Activated CD8-positive, alpha-beta T cell treated with anti-CD3 and anti-CD28 coated beads for 36 hours (primary cell): Measurements from ENCODE around the gene CTSZ. TPM values are rescaled to one million over a fixed set of nuclear protein-coding genes. Genes with fewer than 3 reads are reported as not detected.
"Not testable (repeated sequence)": the region's sequence is repeated elsewhere in the genome, so short reads cannot be mapped to it uniquely, and the experiment has no call there.

Source experiments
- ATAC-seq: fragments of 200-7000 bp; cut with Tn5 transposase; one replicate; pipeline ENCODE4 v1.10.0; 2021; ENCODE audit warnings: mild to moderate bottlenecking, moderate library complexity
- CTCF ChIA-PET: fragments of 350-600 bp; sonication (Branson Sonifier 250); formaldehyde crosslinking; loops from one replicate; lab custom pipeline; 2021; ENCODE audit warnings: antibody characterized with exemption; lab: Charles Lee
- POLR2A ChIA-PET: fragments of 350-600 bp; sonication (Branson Sonifier 250); formaldehyde crosslinking; loops from one replicate; lab custom pipeline; 2021; ENCODE audit warnings: antibody characterized with exemption; lab: Charles Lee
- DNase-seq: peaks from one replicate; pipeline ENCODE4 v3.0.0-alpha.2; 2020
- H3K27ac Mint-ChIP-seq: one replicate; pipeline ENCODE4 v1.8.0; 2021; ENCODE audit warnings: mild to moderate bottlenecking, mixed read lengths
- H3K27me3 Mint-ChIP-seq: one replicate; pipeline ENCODE4 v1.8.0; 2021; ENCODE audit warnings: mixed read lengths
- H3K36me3 Mint-ChIP-seq: one replicate; pipeline ENCODE4 v1.8.0; 2021; ENCODE audit warnings: low read depth, mixed read lengths
- H3K4me1 Mint-ChIP-seq: one replicate; pipeline ENCODE4 v1.8.0; 2021; ENCODE audit warnings: low read depth, mixed read lengths
- H3K4me3 Mint-ChIP-seq: one replicate; pipeline ENCODE4 v1.8.0; 2021; ENCODE audit warnings: mild to moderate bottlenecking, moderate library complexity, mixed read lengths
- H3K9me3 Mint-ChIP-seq: one replicate; pipeline ENCODE4 v1.8.0; 2021; ENCODE audit warnings: mixed read lengths
- intact Hi-C: fragments of 100-400 bp; cut with micrococcal nuclease; formaldehyde crosslinking; loops from one replicate; pipeline ENCODE4 v1.10.0; 2022
- total RNA-seq, 2 experiments: library from RNA; stranded (reverse); gene quantifications; one replicate each; pipeline ENCODE4 v1.2.3, GENCODE V29; 2021
- TF ChIP-seq, protein P1 (sequence below): fragments of 200-600 bp; IDR thresholded peaks from one replicate; pipeline ENCODE4 v1.8.0; 2022; ENCODE audit warnings: antibody characterized with exemption, mild to moderate bottlenecking

CTSZ gene
- total RNA-seq, 2 experiments from 2014 or later = 17.9 to 18.4 TPM

DNA sequence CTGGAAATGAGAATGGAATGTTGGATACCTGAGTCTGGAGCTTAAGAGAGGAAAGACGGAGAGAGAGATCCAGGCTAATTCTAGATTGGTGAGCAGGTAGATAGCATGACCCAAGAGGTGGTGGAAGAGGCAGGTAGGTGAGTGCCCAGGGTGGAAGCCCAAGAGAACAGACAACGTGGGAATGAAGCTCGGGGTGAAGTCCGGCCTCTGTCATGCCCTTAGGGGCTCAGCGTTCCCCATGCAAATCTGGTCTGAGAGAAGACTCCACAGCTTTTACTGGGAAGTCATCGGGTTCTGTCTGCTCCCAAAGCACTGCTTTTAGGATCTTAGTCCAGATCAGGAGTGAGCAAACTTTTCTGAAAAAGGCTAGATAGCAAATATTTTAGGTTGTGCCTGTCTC, 22.4 kb downstream of the CTSZ start:
- Mint-ChIP-seq H3K36me3 (peaks cover 52% of the 10 kb centered on the region), H3K27me3 (no peaks in the 10 kb centered on the region), H3K4me1 (peaks cover 29% of the 10 kb centered on the region), H3K27ac (peak overlapping the region; percentile 59), H3K9me3 (no peaks in the 10 kb centered on the region), H3K4me3 (no peak overlapping the region)
- intact Hi-C loops = loop anchor here (5.0 kb wide), 1 partner anchor 92 kb away; no protein-coding TSS in a partner anchor
- ChIA-PET CTCF (no interaction called here), POLR2A (interaction anchor here (1.1 to 3.0 kb wide), 5 partner anchors 10 to 334 kb away, joined by 3 to 13 read pairs (median 4); partner anchors contain the start of genes ATP5F1E and STX16)
- TF ChIP-seq, protein P1, sequence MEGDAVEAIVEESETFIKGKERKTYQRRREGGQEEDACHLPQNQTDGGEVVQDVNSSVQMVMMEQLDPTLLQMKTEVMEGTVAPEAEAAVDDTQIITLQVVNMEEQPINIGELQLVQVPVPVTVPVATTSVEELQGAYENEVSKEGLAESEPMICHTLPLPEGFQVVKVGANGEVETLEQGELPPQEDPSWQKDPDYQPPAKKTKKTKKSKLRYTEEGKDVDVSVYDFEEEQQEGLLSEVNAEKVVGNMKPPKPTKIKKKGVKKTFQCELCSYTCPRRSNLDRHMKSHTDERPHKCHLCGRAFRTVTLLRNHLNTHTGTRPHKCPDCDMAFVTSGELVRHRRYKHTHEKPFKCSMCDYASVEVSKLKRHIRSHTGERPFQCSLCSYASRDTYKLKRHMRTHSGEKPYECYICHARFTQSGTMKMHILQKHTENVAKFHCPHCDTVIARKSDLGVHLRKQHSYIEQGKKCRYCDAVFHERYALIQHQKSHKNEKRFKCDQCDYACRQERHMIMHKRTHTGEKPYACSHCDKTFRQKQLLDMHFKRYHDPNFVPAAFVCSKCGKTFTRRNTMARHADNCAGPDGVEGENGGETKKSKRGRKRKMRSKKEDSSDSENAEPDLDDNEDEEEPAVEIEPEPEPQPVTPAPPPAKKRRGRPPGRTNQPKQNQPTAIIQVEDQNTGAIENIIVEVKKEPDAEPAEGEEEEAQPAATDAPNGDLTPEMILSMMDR = no peak
- DNase-seq = no peak
- ATAC-seq = no peak

GRCh38 chr20:58983115-58983468, 24.0 kb downstream of the CTSZ start:
- CTCF ChIA-PET = interaction anchor here (1.5 kb wide), 1 partner anchor 13 kb away, joined by 4 read pairs; no protein-coding TSS in a partner anchor
- H3K27ac Mint-ChIP-seq, DNase-seq, H3K27me3 Mint-ChIP-seq, ATAC-seq, H3K9me3 Mint-ChIP-seq: not testable (repeated sequence)
- intact Hi-C loops = loop anchor here (5.0 kb wide), 1 partner anchor 91 kb away; no protein-coding TSS in a partner anchor
- H3K36me3 Mint-ChIP-seq = peaks cover 42% of the 10 kb centered on the region
- peak overlapping the region; percentile 94 for H3K4me3 Mint-ChIP-seq
- H3K4me1 Mint-ChIP-seq = peaks cover 29% of the 10 kb centered on the region
- POLR2A ChIA-PET = interaction anchor here (0.8 to 3.0 kb wide), 9 partner anchors 10 to 116 kb away, joined by 3 to 13 read pairs (median 5); partner anchors contain the start of gene ATP5F1E

- intact Hi-C loops = loop anchor here (5.0 kb wide), 1 partner anchor 90 kb away; no protein-coding TSS in a partner anchor
- H3K9me3 Mint-ChIP-seq = no peaks in the 10 kb centered on the region
- H3K27ac Mint-ChIP-seq = peak overlapping the region; percentile 93
- H3K4me1 Mint-ChIP-seq = peaks cover 29% of the 10 kb centered on the region
- ChIA-PET CTCF (interaction anchor here (1.1 to 1.9 kb wide), 5 partner anchors 12 to 49 kb away, joined by 3 to 5 read pairs (median 4); partner anchors contain the start of gene ATP5F1E), POLR2A (interaction anchor here (0.5 to 3.0 kb wide), 14 partner anchors 10 to 177 kb away, joined by 3 to 13 read pairs (median 4); partner anchors contain the start of gene ATP5F1E)
- TF ChIP-seq, protein P1 = no peak
- H3K4me3 Mint-ChIP-seq = peak overlapping the region; percentile 94
- ATAC-seq = peak; percentile 17
- H3K36me3 Mint-ChIP-seq = peaks cover 36% of the 10 kb centered on the region
- H3K27me3 Mint-ChIP-seq = no peaks in the 10 kb centered on the region
- DNase-seq = peak; percentile 31
These were observed 24.5 kb downstream of the CTSZ start for GRCh38 chr20:58982406-58983114.

DNA sequence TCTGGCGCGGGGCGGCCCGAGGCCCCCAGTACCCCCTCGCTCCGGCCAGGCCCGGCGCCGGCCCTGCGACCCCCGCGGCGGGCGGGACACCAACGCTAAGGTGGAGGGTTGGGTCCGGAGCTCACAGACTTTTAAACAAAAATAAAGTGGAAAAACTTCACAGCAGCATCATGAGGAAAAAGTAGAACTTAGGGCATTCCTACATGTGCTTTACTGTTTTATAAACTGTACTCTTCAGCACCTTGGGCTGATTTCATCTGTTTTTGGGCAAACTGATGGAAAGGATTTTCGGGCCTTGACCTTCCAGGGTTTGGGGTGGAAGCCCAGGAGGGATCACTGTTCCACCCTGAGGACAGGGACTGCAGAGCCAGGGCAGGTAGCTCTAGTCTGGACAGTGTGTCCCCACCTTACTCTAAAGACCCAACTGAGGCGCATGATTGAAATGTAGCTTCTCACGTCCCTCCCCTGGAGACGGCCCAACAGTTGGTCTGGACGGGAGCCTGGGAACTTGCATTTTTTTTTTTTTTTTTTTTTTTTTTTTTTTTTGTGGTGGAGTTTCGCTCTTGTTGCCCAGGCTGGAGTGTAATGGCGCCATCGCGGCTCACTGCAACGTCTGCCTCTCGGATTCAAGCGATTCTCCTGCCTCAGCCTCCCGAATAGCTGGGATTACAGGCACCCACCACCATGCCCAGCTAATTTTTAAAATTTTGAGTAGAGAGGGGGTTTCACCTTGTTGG, 25.3 kb downstream of the CTSZ start:
- no peaks in the 10 kb centered on the region for H3K9me3 Mint-ChIP-seq
- H3K27me3 Mint-ChIP-seq = no peaks in the 10 kb centered on the region
- DNase-seq = peak; percentile 22
- TF ChIP-seq, protein P1 = no peak
- CTCF ChIA-PET = interaction anchor here (1.1 to 1.9 kb wide), 4 partner anchors 12 to 50 kb away, joined by 3 to 5 read pairs (median 4); partner anchors contain the start of gene ATP5F1E
- H3K36me3 Mint-ChIP-seq = peaks cover 29% of the 10 kb centered on the region
- intact Hi-C loops = loop anchor here (5.0 kb wide), 1 partner anchor 89 kb away; no protein-coding TSS in a partner anchor
- peaks cover 29% of the 10 kb centered on the region for H3K4me1 Mint-ChIP-seq
- peak overlapping the region; percentile 93 for H3K27ac Mint-ChIP-seq
- H3K4me3 Mint-ChIP-seq = peak overlapping the region; percentile 94
- POLR2A ChIA-PET = interaction anchor here (0.5 to 3.0 kb wide), 15 partner anchors 9 to 285 kb away, joined by 3 to 13 read pairs (median 4); partner anchors contain the start of gene ATP5F1E
- ATAC-seq = no peak
